SH-SY5Y (cell line): ENCODE data around the gene FNDC8.

Experiments
- GATA2 ChIP-seq: IDR thresholded peaks from 2 replicates; pipeline ENCODE4 v1.6.1; 2011; ENCODE audit warnings: mild to moderate bottlenecking, low read depth, low read length
- GATA3 ChIP-seq: IDR thresholded peaks from 2 replicates; pipeline ENCODE4 v1.6.1; 2011; ENCODE audit warnings: low read depth, mild to moderate bottlenecking, low read length, moderate library complexity

DNA sequence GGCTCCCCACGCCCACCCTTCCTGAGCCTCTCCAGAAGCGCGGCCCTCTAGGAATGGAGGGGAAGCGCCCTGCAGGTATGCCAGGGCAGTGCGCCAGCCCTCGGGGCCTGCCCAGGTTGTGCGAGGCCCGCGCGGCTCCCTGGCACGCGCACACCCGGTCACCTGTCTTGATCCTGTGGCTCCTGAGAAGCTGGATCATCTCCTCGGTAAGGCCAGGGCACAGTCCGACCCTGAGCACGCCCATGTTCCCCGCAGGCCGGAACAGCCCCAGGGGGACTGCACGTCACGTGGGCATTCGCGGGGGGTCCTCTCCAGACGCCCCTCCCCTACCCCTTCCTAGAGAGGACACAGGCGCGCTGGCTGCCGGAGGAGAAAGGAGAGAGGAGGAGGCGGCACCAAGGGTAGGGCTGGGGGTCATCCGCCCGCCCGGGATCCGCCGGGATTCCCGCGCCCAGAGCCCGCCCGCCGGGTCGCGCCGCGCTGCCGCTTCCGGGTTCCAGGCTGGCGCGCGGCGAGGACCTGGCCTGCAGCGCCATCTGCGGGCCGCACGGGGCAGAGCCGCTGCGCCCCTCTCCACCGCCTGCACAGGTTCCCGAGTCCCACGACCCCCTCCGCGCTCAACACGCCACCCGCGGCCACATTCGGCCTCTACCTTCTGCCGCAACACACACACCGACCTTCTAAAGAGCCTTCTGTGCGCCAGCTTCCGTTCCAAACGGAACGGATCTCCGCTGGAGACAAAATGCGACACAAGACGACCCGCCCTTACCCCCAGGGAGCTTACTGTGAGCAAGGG is 1.8 kb upstream of the FNDC8 start, which contains the start of gene RAD51D:
- no peak; the same call in 1 of the 2 replicates for TF ChIP-seq GATA2
- no peak for TF ChIP-seq GATA3
